Measurements from ENCODE around the gene PTPRJ. TPM values are rescaled to one million over a fixed set of nuclear protein-coding genes. Genes with fewer than 3 reads are reported as not detected.
A peak's percentile ranks its signal among the peaks of the same experiment; 100 is the strongest.

The PTPRJ gene
- total and polyA plus RNA-seq, 2 donors (not counting 1 experiment from before 2014, with no cell fraction given), result 11.2 to 20.0 TPM

GRCh38 chr11:48045536-48045935 is 65.2 kb downstream of the PTPRJ start:
- Mint-ChIP-seq H3K9me3 (ENCODE audit: insufficient read depth) (no peaks in the 10 kb centered on the region), H3K27me3 (no peaks in the 10 kb centered on the region), H3K27ac (peak overlapping the region; percentile 20), H3K4me3 (peak overlapping the region; percentile 41), H3K4me1 (peaks cover 74% of the 10 kb centered on the region)
- H3K36me3 ChIP-seq (replicated peaks in 1 of 2; ENCODE audit: control extremely low read depth in 1 of 2, control insufficient read depth in 1 of 2, extremely low read depth in 1 of 2, insufficient read depth in 2 of 2, low read length in 1 of 2), result peaks cover 0 to 9% of the 10 kb centered on the region in 2 experiments
- ATAC-seq (ENCODE audit: low read depth), result no peak
- H3K4me1 ChIP-seq (ENCODE audit: control insufficient read depth in 2 of 2, insufficient read depth in 2 of 2, low read length in 2 of 2), result peaks cover 50 to 74% of the 10 kb centered on the region in 2 donors
- 43% methylated on average over 3 of the region's 5 CpGs for WGBS (ENCODE audit: insufficient coverage)
- ChIA-PET POLR2A (no interaction called here), CTCF (interaction anchor here (2.3 kb wide), 1 partner anchor 26 kb away, joined by 9 read pairs; no protein-coding TSS in a partner anchor)
- peaks cover 41% of the 10 kb centered on the region for H4K20me1 ChIP-seq (ENCODE audit: control insufficient read depth, insufficient read depth, low read length, poor library complexity, severe bottlenecking)
- no peak for TF ChIP-seq EZH2 (IDR thresholded peaks at IDR 0.05; ENCODE audit: borderline replicate concordance, insufficient read depth, low read depth, low read length, poor library complexity, severe bottlenecking)
- no peak for TF ChIP-seq CTCF (IDR thresholded peaks at IDR 0.05)
- H3K9me3 ChIP-seq (ENCODE audit: control extremely low read depth in 1 of 3, control insufficient read depth in 2 of 3, insufficient read depth in 1 of 3, low read length in 2 of 3), result no peaks in the 10 kb centered on the region
- peaks cover 70% of the 10 kb centered on the region for H3K79me2 ChIP-seq (ENCODE audit: control insufficient read depth, insufficient read depth, low read length)
- H3K27ac ChIP-seq (ENCODE audit: low read length in 2 of 2), result no peak overlapping the region
- intact Hi-C loops (cut with micrococcal nuclease), result no loop called here
- DNase-seq, result no peak
- no peak overlapping the region for H3K4me3 ChIP-seq (ENCODE audit: control extremely low read depth in 1 of 5, extremely low read depth in 1 of 5, insufficient read depth in 1 of 5, low read depth in 2 of 5, low read length in 4 of 5)
- peak overlapping the region; percentile 16 for H3K4me2 ChIP-seq (replicated peaks; ENCODE audit: low read depth, low read length, poor library complexity, severe bottlenecking)
- H3K9ac ChIP-seq (ENCODE audit: low read length), result no peak overlapping the region
- H3K27me3 ChIP-seq (replicated peaks in 1 of 4; ENCODE audit: control extremely low read depth in 1 of 4, control insufficient read depth in 3 of 4, insufficient read depth in 4 of 4, low read length in 3 of 4), result no peaks in the 10 kb centered on the region
- no peak overlapping the region for H2AFZ ChIP-seq (ENCODE audit: insufficient read depth, low read depth, low read length, poor library complexity, severe bottlenecking)

DNA sequence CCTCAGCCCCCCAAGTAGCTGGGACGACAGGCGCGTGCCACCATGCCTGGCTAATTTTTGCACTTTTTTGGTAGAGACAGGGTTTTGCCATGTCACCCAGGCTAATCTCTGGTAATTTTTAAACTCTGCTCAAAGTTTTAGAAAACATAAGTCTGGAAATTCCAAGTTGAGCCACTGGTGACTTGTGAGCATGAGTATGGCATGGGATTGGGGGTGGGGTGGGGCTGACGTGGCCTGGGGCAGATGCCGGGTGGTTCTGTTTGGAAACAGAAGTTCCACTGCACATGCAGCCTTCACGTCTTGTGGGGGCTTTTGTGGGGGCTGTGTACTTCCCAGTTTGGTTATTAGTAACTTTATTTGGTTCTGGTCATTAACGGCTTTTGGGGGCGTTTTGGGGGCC is 67.3 kb downstream of the PTPRJ start:
- Histone ChIP-seq H3K79me2 (ENCODE audit: control insufficient read depth, insufficient read depth, low read length) (peaks cover 74% of the 10 kb centered on the region), H2AFZ (ENCODE audit: insufficient read depth, low read depth, low read length, poor library complexity, severe bottlenecking) (no peak overlapping the region), H3K9me3 (ENCODE audit: control extremely low read depth in 1 of 3, control insufficient read depth in 2 of 3, insufficient read depth in 1 of 3, low read length in 2 of 3) (no peaks in the 10 kb centered on the region), H3K4me2 (replicated peaks; ENCODE audit: low read depth, low read length, poor library complexity, severe bottlenecking) (no peak overlapping the region), H3K4me3 (ENCODE audit: control extremely low read depth in 1 of 5, extremely low read depth in 1 of 5, insufficient read depth in 1 of 5, low read depth in 2 of 5, low read length in 4 of 5) (no peak overlapping the region), H3K9ac (ENCODE audit: low read length) (no peak overlapping the region), H4K20me1 (ENCODE audit: control insufficient read depth, insufficient read depth, low read length, poor library complexity, severe bottlenecking) (peaks cover 50% of the 10 kb centered on the region), H3K27me3 (replicated peaks in 1 of 4; ENCODE audit: control extremely low read depth in 1 of 4, control insufficient read depth in 3 of 4, insufficient read depth in 4 of 4, low read length in 3 of 4) (no peaks in the 10 kb centered on the region), H3K36me3 (replicated peaks in 1 of 2; ENCODE audit: control extremely low read depth in 1 of 2, control insufficient read depth in 1 of 2, extremely low read depth in 1 of 2, insufficient read depth in 2 of 2, low read length in 1 of 2) (peaks cover 0 to 2% of the 10 kb centered on the region in 2 experiments), H3K27ac (ENCODE audit: low read length in 2 of 2) (no peak overlapping the region), H3K4me1 (ENCODE audit: control insufficient read depth in 2 of 2, insufficient read depth in 2 of 2, low read length in 2 of 2) (peaks cover 62 to 82% of the 10 kb centered on the region in 2 donors)
- no peak overlapping the region for H3K4me3 Mint-ChIP-seq
- WGBS (ENCODE audit: insufficient coverage), result 75% methylated on average over 8 of the region's 8 CpGs
- TF ChIP-seq EZH2 (IDR thresholded peaks at IDR 0.05; ENCODE audit: borderline replicate concordance, insufficient read depth, low read depth, low read length, poor library complexity, severe bottlenecking), result no peak
- no peak for TF ChIP-seq CTCF (IDR thresholded peaks at IDR 0.05)
- ATAC-seq (ENCODE audit: low read depth), result no peak
- intact Hi-C loops (cut with micrococcal nuclease), result no loop called here
- ChIA-PET CTCF (no interaction called here), POLR2A (no interaction called here)
- no peak overlapping the region for H3K27ac Mint-ChIP-seq
- H3K4me1 Mint-ChIP-seq, result peaks cover 81% of the 10 kb centered on the region
- H3K27me3 Mint-ChIP-seq, result no peaks in the 10 kb centered on the region
- DNase-seq, result no peak
- H3K9me3 Mint-ChIP-seq (ENCODE audit: insufficient read depth), result no peaks in the 10 kb centered on the region
